Neural progenitor cell (in vitro differentiated cells): Measurements from ENCODE around the gene GLMN. TPM values are rescaled to one million over a fixed set of nuclear protein-coding genes. Genes with fewer than 3 reads are reported as not detected.

Source experiments
- DNase-seq: peaks from one replicate; pipeline ENCODE4 v3.0.0-alpha.2; 2016; ENCODE audit warnings: low spot score
- H2AFZ ChIP-seq: fragments of 200-600 bp; sonication (generic); replicated peaks from 2 replicates; pipeline ENCODE4 v1.6.1; 2016; ENCODE audit warnings: antibody characterized with exemption
- H3F3A ChIP-seq: fragments of 200-600 bp; sonication (generic); 2 replicates; pipeline ENCODE4 v1.6.1; 2016; ENCODE audit warnings: antibody characterized with exemption, low read depth
- H3K27ac ChIP-seq: fragments of 200-600 bp; sonication (generic); 2 replicates; pipeline ENCODE4 v1.5.1; 2016; ENCODE audit warnings: mild to moderate bottlenecking
- H3K27me3 ChIP-seq: fragments of 200-600 bp; sonication (generic); 2 replicates; pipeline ENCODE4 v1.6.1; 2016; ENCODE audit warnings: mild to moderate bottlenecking, moderate library complexity
- H3K36me3 ChIP-seq: fragments of 200-600 bp; sonication (generic); 2 replicates; pipeline ENCODE4 v1.5.1; 2016
- H3K4me1 ChIP-seq: fragments of 200-600 bp; sonication (generic); 2 replicates; pipeline ENCODE4 v1.6.1; 2016; ENCODE audit warnings: mixed run types
- H3K4me2 ChIP-seq: fragments of 200-600 bp; sonication (generic); 2 replicates; pipeline ENCODE4 v1.6.1; 2016
- H3K4me3 ChIP-seq: fragments of 200-600 bp; sonication (generic); 2 replicates; pipeline ENCODE4 v1.5.1; 2016
- H3K79me2 ChIP-seq: fragments of 200-600 bp; sonication (generic); 2 replicates; pipeline ENCODE4 v1.6.1; 2016; ENCODE audit warnings: low read depth
- H3K9ac ChIP-seq: fragments of 200-600 bp; sonication (generic); 2 replicates; pipeline ENCODE4 v1.6.1; 2016
- H3K9me3 ChIP-seq: fragments of 200-600 bp; sonication (generic); 2 replicates; pipeline ENCODE4 v1.5.1; 2016; ENCODE audit warnings: low read depth
- H4K20me1 ChIP-seq: fragments of 200-600 bp; sonication (generic); 2 replicates; pipeline ENCODE4 v1.6.1; 2016; ENCODE audit warnings: low read depth
- H3K27ac Mint-ChIP-seq: 3 replicates; pipeline ENCODE4 v1.8.0; 2021; ENCODE audit warnings: mixed read lengths
- H3K27me3 Mint-ChIP-seq: 2 replicates; pipeline ENCODE4 v1.8.0; 2022; ENCODE audit warnings: low read depth, mild to moderate bottlenecking, inconsistent platforms, moderate library complexity, mixed read lengths; ENCODE audit not compliant: insufficient read depth
- H3K36me3 Mint-ChIP-seq: 3 replicates; pipeline ENCODE4 v1.8.0; 2021; ENCODE audit warnings: mixed read lengths
- H3K4me1 Mint-ChIP-seq: 3 replicates; pipeline ENCODE4 v1.8.0; 2021; ENCODE audit warnings: mixed read lengths
- H3K4me3 Mint-ChIP-seq: 3 replicates; pipeline ENCODE4 v1.8.0; 2021; ENCODE audit warnings: mild to moderate bottlenecking, moderate library complexity, mixed read lengths
- H3K9me3 Mint-ChIP-seq: 3 replicates; pipeline ENCODE4 v1.8.0; 2020; ENCODE audit warnings: mixed read lengths
- CTCF ChIP-seq: fragments of 200-600 bp; sonication (generic); IDR thresholded peaks from 2 replicates; pipeline ENCODE4 v1.5.1; 2017; ENCODE audit warnings: antibody characterized with exemption, mild to moderate bottlenecking
- EZH2 ChIP-seq: fragments of 200-600 bp; sonication (generic); IDR thresholded peaks from 2 replicates; pipeline ENCODE4 v1.6.1; 2017; ENCODE audit warnings: antibody characterized with exemption, mild to moderate bottlenecking, moderate library complexity
- EZH2phosphoT487 ChIP-seq: fragments of 200-600 bp; sonication (generic); IDR thresholded peaks from 2 replicates; pipeline ENCODE4 v1.6.1; 2017; ENCODE audit warnings: antibody characterized with exemption
- total RNA-seq: library from RNA; depleted of rRNA; stranded (reverse); fragments of >200 nt; gene quantifications from 2 replicates; pipeline ENCODE4 v1.2.3, GENCODE V29; 2015; ENCODE audit warnings: low replicate concordance

Gene GLMN, protein sequence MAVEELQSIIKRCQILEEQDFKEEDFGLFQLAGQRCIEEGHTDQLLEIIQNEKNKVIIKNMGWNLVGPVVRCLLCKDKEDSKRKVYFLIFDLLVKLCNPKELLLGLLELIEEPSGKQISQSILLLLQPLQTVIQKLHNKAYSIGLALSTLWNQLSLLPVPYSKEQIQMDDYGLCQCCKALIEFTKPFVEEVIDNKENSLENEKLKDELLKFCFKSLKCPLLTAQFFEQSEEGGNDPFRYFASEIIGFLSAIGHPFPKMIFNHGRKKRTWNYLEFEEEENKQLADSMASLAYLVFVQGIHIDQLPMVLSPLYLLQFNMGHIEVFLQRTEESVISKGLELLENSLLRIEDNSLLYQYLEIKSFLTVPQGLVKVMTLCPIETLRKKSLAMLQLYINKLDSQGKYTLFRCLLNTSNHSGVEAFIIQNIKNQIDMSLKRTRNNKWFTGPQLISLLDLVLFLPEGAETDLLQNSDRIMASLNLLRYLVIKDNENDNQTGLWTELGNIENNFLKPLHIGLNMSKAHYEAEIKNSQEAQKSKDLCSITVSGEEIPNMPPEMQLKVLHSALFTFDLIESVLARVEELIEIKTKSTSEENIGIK
- 33.2 and 44.4 TPM in 2 replicates for total RNA-seq

GRCh38 chr1:92298573-92299476, at the start of gene GLMN, which contains the start of gene RPAP2:
TSS of gene GLMN (minus strand) at chr1:92298987. CDS start at chr1:92297999, 988 bp downstream.
TSS of gene RPAP2 (plus strand) at chr1:92299059. CDS start at chr1:92299074, 15 bp downstream.
- peak within 1 kb of the TSS; percentile 96 for H3K27ac Mint-ChIP-seq
- Histone ChIP-seq H3F3A (peaks cover 11% of the 10 kb centered on the region), H3K4me2 (peak within 1 kb of the TSS; percentile 89), H2AFZ (peak within 1 kb of the TSS; percentile 92), H3K27me3 (no peaks in the 10 kb centered on the region), H3K79me2 (peaks cover 56% of the 10 kb centered on the region), H3K27ac (peak within 1 kb of the TSS; percentile 65), H3K4me1 (peaks cover 19% of the 10 kb centered on the region), H3K36me3 (peaks cover 14% of the 10 kb centered on the region), H3K9ac (peak within 1 kb of the TSS; percentile 73), H4K20me1 (peaks cover 4% of the 10 kb centered on the region), H3K9me3 (no peaks in the 10 kb centered on the region), H3K4me3 (peak within 1 kb of the TSS; percentile 83)
- H3K4me1 Mint-ChIP-seq, result peaks cover 22% of the 10 kb centered on the region
- peaks cover 5% of the 10 kb centered on the region for H3K27me3 Mint-ChIP-seq
- no peaks in the 10 kb centered on the region for H3K9me3 Mint-ChIP-seq
- H3K4me3 Mint-ChIP-seq, result peak within 1 kb of the TSS; percentile 98
- no peak for TF ChIP-seq EZH2
- peak; percentile 18 for TF ChIP-seq CTCF
- TF ChIP-seq EZH2phosphoT487, result no peak
- peaks cover 16% of the 10 kb centered on the region for H3K36me3 Mint-ChIP-seq
- DNase-seq, result peak; percentile 96

GRCh38 chr1:92346866-92347640, 48.3 kb upstream of the GLMN start:
- H3K9me3 ChIP-seq, result no peaks in the 10 kb centered on the region
- TF ChIP-seq EZH2, result no peak
- no peak for TF ChIP-seq EZH2phosphoT487
- no peak for TF ChIP-seq CTCF
- H3K4me3 ChIP-seq, result no peak overlapping the region
- no peak overlapping the region for H3K4me3 Mint-ChIP-seq
- no peaks in the 10 kb centered on the region for H3F3A ChIP-seq
- H3K27ac ChIP-seq, result no peak overlapping the region
- no peak for DNase-seq
- peaks cover 24% of the 10 kb centered on the region for H3K36me3 Mint-ChIP-seq
- H3K36me3 ChIP-seq, result no peaks in the 10 kb centered on the region
- H4K20me1 ChIP-seq, result no peaks in the 10 kb centered on the region
- H3K9me3 Mint-ChIP-seq, result no peaks in the 10 kb centered on the region
- H3K4me2 ChIP-seq, result no peak overlapping the region
- H3K9ac ChIP-seq, result no peak overlapping the region
- peaks cover 2% of the 10 kb centered on the region for H3K27me3 Mint-ChIP-seq
- H3K4me1 ChIP-seq, result no peaks in the 10 kb centered on the region
- no peaks in the 10 kb centered on the region for H3K4me1 Mint-ChIP-seq
- no peaks in the 10 kb centered on the region for H3K79me2 ChIP-seq
- H3K27me3 ChIP-seq, result no peaks in the 10 kb centered on the region
- no peak overlapping the region for H2AFZ ChIP-seq
- no peak overlapping the region for H3K27ac Mint-ChIP-seq

DNA sequence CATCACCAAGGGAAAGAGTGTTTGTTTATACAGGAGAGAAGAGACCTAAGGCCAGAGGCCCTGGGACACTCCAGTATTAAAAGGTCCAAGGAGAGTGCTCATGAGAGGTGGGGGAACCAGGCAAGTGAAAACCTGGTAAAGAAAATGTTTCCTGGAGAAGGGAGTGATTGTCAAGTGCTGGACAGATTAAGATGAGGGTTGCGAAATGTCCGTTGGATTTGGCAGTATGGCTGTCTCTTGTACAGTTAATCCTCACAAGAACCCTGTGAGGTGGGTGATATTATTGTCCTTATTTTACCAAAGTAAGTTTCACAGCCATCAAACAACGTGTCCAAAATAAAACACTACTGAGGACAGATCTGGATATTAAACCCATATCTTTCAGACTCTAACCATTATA, 44.3 kb upstream of the GLMN start:
- no peaks in the 10 kb centered on the region for H3K9me3 ChIP-seq
- no peaks in the 10 kb centered on the region for H4K20me1 ChIP-seq
- no peaks in the 10 kb centered on the region for H3K36me3 ChIP-seq
- Mint-ChIP-seq H3K36me3 (peaks cover 11% of the 10 kb centered on the region), H3K27me3 (peaks cover 2% of the 10 kb centered on the region), H3K9me3 (no peaks in the 10 kb centered on the region), H3K27ac (no peak overlapping the region), H3K4me3 (no peak overlapping the region), H3K4me1 (no peaks in the 10 kb centered on the region)
- no peaks in the 10 kb centered on the region for H3K4me1 ChIP-seq
- H3K27me3 ChIP-seq, result no peaks in the 10 kb centered on the region
- no peak overlapping the region for H3K9ac ChIP-seq
- H3K79me2 ChIP-seq, result no peaks in the 10 kb centered on the region
- TF ChIP-seq CTCF (no peak), EZH2phosphoT487 (no peak), EZH2 (no peak)
- no peak overlapping the region for H3K4me2 ChIP-seq
- H3F3A ChIP-seq, result no peaks in the 10 kb centered on the region
- no peak overlapping the region for H2AFZ ChIP-seq
- H3K4me3 ChIP-seq, result no peak overlapping the region
- H3K27ac ChIP-seq, result no peak overlapping the region
- no peak for DNase-seq
